Cardiac atrium fibroblast (primary cell): ENCODE results near the gene FMR1NB. TPM values are rescaled to one million over a fixed set of nuclear protein-coding genes. Genes with fewer than 3 reads are reported as not detected.

Experiments used
- total RNA-seq: library from RNA; depleted of rRNA; stranded (reverse); fragments of >200 nt; gene quantifications from 2 replicates; pipeline ENCODE4 v1.2.3, GENCODE V29; 2015

FMR1NB gene
- total RNA-seq = not detected in 2 replicates

GRCh38 chrX:147981038-147981752, at the start of gene FMR1NB:
Gene FMR1NB (plus strand): TSS chrX:147981337. CDS start chrX:147981403, 66 bp downstream.

Other genes starting within 250 kb of the FMR1NB start
- 9.6 and 15.6 TPM in 2 replicates for gene FMR1, start 69.4 kb upstream of the FMR1NB start, total RNA-seq